Coronary artery (tissue), 2 donors: ENCODE results near the gene KRTAP10-3.

Experiments
- DNase-seq: peaks from one replicate; pipeline ENCODE4 v3.0.0-alpha.2; 2017; ENCODE audit warnings: low spot score
- H3K27ac ChIP-seq, 2 donors: fragments of 200-600 bp; sonication (generic); one replicate each; pipeline ENCODE4 v1.5.1; 2016 to 2019
- H3K4me3 ChIP-seq: fragments of 200-600 bp; sonication (generic); 2 replicates; pipeline ENCODE4 v1.5.1; 2016; ENCODE audit warnings: mild to moderate bottlenecking, moderate library complexity
- TF ChIP-seq, protein P1 (sequence below): fragments of 200-600 bp; sonication (generic); IDR thresholded peaks from one replicate; pipeline ENCODE4 v1.5.1; 2019; ENCODE audit warnings: antibody characterized with exemption

The KRTAP10-3 gene

GRCh38 chr21:44528634-44528995, 30.0 kb downstream of the KRTAP10-3 start:
- no peak overlapping the region for H3K27ac ChIP-seq
- TF ChIP-seq, protein P1, sequence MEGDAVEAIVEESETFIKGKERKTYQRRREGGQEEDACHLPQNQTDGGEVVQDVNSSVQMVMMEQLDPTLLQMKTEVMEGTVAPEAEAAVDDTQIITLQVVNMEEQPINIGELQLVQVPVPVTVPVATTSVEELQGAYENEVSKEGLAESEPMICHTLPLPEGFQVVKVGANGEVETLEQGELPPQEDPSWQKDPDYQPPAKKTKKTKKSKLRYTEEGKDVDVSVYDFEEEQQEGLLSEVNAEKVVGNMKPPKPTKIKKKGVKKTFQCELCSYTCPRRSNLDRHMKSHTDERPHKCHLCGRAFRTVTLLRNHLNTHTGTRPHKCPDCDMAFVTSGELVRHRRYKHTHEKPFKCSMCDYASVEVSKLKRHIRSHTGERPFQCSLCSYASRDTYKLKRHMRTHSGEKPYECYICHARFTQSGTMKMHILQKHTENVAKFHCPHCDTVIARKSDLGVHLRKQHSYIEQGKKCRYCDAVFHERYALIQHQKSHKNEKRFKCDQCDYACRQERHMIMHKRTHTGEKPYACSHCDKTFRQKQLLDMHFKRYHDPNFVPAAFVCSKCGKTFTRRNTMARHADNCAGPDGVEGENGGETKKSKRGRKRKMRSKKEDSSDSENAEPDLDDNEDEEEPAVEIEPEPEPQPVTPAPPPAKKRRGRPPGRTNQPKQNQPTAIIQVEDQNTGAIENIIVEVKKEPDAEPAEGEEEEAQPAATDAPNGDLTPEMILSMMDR: no peak
- no peak for DNase-seq
- H3K4me3 ChIP-seq: no peak overlapping the region

- DNase-seq: no peak
- no peak overlapping the region for H3K27ac ChIP-seq
- H3K4me3 ChIP-seq: no peak overlapping the region
- TF ChIP-seq, protein P1: no peak
Observed at GRCh38 chr21:44527983-44528633, 30.5 kb downstream of the KRTAP10-3 start.

DNA sequence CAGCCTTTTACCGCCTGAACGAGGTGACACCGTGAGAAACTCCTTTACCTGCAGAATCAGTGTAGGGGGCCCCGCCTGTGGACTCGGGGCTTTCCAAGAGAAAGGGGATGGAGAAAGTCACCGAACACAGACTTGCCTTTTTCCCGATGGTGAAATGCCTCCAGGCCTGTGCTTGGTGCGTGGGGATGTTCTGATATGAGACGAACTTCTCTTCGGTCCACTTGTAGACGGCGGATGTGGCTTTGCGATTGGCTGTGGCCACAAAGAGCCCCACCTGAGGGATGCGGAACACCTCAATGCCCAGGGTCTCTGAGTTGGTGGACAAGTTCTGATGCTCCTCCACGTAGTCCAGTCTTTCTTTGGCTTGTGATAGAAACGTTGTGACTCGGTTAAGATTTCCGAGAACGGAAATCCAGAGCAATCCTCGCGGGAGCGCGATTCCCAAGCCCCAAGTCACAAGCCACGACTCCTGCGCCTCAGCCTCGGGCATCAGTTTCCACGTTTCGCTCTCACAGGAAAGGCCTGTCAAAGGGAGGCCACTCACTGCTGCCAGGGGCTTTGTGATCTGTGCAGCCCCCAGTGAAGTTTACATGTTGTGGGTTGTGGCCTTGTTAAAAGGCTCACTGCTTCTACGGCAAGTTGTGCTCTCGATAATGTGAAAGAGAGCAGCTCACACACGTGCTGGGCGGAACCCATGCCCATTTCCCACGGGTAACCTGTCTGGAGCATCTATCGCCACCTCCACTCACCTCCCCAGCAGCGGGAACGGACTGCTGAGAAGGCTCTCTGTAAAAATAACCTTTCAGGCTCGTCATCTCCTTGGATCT, 31.2 kb downstream of the KRTAP10-3 start:
- H3K4me3 ChIP-seq: no peak overlapping the region
- TF ChIP-seq, protein P1: no peak
- DNase-seq: no peak

DNA sequence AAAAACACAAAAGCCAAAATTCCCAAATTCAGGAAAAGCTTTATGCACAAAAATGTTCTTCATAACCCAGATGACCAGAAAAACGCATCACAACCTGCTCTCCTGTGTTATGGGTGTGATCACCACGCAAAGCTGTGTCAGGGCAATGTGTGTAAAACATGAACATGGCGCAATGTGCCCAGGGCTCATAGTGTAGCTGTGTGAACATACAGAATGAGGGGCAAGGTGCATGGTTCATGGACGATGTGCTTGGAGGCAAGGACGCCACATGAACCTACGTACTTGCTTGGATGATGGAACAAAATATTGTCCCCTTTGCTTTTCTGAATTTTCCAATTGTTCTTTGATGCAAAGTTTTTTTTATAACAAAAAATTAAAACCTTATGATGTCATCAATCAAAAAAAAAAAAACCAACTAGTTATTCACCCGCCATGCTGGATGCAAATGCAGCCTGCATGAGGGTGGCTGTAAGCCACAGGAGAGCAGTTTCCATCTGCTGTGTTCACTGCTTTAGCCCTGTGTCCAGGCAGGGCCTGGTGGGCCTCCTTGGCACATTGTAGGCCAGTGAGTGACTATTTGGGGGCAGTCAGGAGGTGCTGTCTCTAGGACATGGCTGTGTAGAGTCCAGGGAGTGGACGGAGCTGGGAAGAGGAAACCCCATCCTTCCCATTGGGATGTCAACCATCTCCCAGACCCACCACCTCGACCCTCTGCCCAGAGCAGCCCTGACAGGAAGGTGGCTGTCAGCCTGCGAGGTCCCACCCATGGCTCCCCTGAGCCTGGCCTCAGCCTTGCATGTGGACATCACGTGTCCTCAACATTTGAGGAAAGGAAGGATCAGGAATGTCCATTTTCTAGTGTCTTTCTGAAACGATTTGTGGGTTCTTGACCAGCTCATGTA, 32.2 kb downstream of the KRTAP10-3 start:
- Histone ChIP-seq H3K4me3 (no peak overlapping the region), H3K27ac (no peak overlapping the region)
- no peak for DNase-seq
- TF ChIP-seq, protein P1: no peak

More for the DNA sequence above, 31.2 kb downstream of the KRTAP10-3 start:
- H3K27ac ChIP-seq: no peak overlapping the region

DNA sequence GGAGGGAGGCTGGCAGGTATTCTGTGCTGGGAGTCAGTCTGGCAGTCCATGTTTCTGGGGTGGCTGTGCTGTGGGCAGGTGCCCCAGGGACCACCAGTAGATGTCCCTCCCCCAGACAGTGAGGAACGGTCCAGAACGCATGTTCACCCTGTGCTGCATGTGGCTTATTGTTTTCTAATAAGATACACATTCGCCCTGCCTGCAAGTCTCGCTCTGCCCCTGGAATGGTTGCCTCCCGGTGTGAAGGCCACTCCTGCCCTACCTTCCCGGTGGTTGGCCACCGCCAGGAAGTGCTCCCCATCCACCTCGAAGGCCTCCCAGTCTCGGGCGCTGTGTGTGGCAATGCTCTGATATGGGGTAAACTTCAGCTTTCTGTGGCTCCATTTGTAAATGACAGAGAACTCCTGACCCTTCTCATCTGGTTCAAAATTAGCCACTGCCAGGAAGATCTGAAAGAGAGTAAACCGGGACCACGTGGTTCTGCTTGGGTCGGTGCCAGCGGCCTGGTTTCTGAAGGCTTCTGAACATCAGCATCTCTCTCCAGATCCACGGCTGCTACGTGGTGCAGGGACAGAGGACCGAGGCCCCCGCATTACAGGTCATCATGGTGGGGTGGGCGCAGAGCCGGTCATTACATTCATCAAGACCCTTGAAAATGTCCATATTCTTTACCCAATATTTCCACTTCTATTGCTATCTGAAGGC, 33.1 kb downstream of the KRTAP10-3 start:
- no peak for DNase-seq
- TF ChIP-seq, protein P1: no peak
- Histone ChIP-seq H3K4me3 (no peak overlapping the region), H3K27ac (no peak overlapping the region)
